HG02973 (cell line): ENCODE measurements around the gene PKHD1.

Source experiments
- ATAC-seq: cut with Tn5 transposase; IDR thresholded peaks from one replicate; pipeline ENCODE4 v1.9.1; 2021; ENCODE audit warnings: moderate library complexity; ENCODE audit not compliant: unreplicated experiment

Gene PKHD1

DNA sequence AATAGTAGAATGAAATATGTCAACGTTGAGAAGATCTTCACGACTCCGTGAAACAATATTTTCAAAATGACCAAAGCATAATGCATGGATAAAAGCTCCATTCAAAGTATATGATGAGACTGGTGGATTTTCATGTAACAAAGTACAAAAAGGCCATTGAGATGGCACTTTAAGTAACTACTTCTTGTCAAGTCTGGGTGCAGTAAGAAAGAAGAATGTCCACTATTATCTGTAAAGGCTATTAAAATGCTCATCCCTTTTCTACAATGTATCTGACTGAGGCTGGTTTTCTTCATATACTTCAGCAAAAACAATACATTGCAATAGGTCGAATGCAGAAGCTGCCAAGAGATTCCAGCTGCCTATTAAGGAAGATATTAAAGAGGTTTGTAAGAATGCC, 457.4 kb downstream of the PKHD1 start:
- ATAC-seq: no peak

GRCh38 chr6:51626391-51626790, 461.0 kb downstream of the PKHD1 start:
- no peak for ATAC-seq

- no peak for ATAC-seq
Measured at GRCh38 chr6:51625566-51625965, 461.8 kb downstream of the PKHD1 start.

- ATAC-seq: no peak
Measured at GRCh38 chr6:51620971-51621370, 466.4 kb downstream of the PKHD1 start.

- ATAC-seq: no peak
Measured at GRCh38 chr6:51619042-51619799, 468.2 kb downstream of the PKHD1 start.

DNA sequence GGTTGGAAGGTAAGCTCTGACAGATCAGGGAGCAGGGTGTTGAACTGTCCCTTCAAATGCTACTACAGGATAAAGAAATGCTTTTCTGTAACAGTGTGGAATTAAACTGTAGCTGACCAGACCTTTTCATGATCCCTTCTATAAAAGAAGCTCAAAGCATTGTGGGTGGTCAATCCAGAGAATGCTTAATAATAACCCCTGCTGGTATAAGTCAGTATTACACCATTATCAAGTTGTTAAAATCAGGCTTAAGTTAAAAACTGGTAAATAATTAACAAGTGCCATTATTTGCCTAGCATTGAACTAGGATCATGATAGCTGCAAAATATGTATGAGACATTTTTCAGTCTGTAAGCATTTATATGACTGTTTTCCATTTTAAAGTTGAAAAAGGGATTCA, 468.9 kb downstream of the PKHD1 start:
- ATAC-seq: peak; percentile 66

GRCh38 chr6:51617751-51618150, 469.7 kb downstream of the PKHD1 start:
- ATAC-seq: no peak

DNA sequence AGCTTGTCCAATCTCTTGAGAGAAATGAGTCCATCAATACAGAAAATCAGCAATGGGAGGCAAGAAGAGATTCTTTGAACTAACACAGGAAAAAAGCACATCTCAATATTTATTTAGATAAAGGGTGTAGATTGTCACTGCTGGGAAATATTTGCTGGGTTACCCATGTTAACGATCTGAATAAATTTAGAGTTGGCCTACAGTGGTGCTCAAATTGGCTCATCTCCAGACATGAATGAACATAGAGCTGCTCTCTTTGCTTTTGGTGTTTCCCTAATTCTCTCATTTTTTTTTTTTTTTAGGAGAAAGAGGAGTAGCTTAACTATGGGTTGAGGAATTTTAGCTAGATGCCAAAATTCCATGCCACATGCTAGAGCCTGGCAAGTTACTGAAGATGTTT, 471.2 kb downstream of the PKHD1 start:
- no peak for ATAC-seq

- ATAC-seq: no peak
Measured at GRCh38 chr6:51614725-51615124, 472.7 kb downstream of the PKHD1 start.

DNA sequence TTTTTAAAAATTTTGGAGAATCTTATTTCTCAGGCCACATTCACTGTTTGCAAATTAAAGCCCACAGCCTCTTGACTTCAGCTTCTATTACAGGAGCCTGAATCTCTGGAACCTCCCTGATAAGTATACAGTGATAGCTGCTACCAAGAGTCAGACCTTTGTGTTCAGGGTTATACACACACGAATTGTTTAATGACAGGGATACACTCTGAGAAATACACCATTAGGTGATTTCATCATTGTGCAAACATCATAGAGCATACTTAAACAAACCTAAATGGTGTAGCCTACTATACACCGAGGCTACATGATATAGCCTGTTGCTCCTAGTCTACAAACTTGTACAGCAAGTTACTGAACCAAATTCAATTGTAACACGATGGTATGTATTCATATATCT, 473.9 kb downstream of the PKHD1 start:
- no peak for ATAC-seq

DNA sequence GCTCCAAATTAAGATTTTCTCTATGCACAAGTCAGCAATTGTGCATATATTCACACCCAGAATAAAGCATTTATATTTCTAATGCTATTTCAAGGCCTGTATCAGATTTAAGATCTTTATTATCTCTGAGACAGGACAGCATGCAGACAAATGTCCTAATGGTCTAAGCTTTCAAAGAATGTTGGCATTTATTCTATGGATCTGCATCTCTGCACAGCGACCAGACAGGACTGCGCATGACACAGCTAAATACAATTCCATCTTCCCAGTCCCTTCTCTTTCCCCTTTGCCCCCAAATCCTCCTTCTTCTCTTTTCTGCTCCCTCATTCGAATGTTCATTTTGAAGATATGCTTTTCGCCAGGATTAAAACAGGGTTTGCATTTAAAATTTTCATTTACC, 478.5 kb downstream of the PKHD1 start:
- no peak for ATAC-seq

DNA sequence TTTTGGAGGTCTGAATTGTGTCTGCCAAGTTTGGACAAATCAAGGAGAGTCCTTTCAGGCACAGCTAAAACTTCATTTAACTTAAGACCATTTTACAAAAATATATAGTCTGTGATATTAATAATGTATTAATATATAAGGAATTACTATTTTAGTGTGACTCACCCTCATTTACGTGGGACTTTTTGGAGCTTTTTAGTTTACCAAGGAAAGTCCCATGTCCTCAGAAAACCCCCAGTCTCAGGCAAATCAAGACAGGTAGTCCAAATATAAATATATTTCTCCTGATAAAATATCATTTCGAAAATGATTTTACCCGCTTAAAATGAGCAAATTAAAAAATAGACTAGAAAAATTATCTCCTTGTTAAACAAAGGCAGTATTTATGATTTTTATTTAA, 479.0 kb downstream of the PKHD1 start:
- ATAC-seq: no peak

GRCh38 chr6:51600514-51600913, 486.9 kb downstream of the PKHD1 start:
- ATAC-seq: no peak

DNA sequence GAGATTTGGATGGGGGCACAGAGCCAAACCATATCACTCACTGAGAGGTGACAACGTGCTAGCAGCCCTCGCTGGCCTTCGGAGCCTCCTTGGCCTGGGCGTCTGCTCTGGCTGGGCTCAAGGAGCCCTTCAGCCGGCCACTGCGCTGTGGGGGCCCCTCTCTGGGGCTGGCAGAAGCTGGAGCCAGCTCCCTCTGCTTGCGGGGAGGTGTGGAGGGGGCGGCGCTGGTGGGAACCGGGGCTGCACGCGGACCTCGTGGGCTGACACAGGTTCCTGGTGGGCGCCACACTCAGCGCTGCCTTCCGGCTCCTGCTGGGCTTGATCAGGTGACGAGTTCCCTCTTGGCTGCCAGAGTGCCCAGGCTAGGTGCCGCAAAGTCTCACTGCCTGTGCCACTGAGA, 489.2 kb downstream of the PKHD1 start:
- ATAC-seq: no peak

DNA sequence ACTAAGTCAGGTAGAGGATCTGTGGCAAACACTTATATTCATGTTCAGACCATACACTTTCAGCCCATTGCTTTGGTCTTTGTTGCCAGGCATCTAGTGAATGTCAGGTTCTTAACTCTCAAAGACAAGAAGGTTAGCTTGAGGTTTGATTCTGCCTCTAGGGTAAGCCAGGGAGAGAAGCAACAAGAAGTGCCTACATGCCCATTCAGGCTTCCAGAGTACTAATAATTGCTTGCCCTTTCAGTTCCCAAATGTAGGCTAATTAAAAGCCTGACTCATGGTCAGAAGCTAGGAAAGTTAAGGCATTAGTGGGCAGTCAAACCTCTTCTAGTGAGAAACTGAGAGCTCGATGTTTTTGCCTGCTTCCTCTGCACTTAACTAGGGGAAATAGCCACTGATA, 492.4 kb downstream of the PKHD1 start:
- no peak for ATAC-seq

DNA sequence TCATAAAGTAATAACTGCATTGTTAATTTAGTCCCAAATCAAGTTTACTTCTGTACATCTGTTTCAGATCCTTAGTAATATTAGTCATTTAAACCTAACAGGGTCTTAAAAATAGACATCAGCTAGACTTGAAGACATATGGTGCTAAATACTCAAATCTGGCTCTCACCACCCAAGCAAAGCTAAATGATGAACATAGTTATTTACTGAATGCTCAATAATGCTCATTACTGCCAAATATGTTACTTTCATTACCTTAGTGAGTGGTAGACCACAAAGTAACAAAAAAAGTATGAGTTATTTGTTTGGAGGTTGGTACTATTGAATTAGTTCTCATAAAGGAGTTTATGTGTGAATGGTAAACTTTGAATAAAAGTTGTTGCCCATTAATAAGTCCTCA, 502.1 kb downstream of the PKHD1 start:
- peak; percentile 55 for ATAC-seq

DNA sequence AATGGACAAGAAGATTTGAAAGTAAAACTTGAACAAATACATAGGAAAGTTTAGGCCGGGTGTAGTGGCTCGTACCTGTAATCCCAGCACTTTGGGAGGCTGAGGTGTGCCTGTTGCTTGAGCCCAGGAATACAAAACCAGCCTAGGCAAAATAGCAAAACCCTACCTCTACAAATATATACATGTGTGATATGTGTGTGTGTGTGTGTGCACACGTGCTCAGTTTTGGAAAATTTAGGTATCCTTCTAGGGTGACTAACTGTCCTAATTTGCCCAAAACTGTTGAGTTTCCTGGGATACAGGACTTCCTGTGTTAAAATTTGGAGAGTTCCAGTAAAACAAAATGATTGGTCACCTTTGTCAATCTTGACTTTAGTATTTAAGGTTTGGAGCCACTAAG, 503.2 kb downstream of the PKHD1 start:
- no peak for ATAC-seq

DNA sequence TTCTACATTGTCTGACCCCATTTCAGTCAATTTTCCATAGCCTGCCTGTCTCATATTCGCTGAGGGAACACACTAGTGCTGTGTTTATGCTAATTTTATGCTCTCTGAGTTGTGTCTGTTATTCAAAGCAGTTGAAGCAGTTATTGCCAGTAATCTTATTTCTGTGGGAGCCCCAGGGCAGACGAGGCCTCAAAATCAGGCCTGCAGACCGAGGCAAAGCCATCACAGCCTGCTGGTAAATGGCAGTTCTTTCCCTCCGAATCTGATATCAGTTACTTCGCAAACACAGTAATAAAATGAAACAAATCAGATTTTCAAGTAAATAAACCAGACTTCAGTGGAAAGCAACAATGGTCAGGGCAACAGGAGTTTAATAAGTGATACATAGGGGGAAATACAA, 508.4 kb downstream of the PKHD1 start:
- no peak for ATAC-seq

DNA sequence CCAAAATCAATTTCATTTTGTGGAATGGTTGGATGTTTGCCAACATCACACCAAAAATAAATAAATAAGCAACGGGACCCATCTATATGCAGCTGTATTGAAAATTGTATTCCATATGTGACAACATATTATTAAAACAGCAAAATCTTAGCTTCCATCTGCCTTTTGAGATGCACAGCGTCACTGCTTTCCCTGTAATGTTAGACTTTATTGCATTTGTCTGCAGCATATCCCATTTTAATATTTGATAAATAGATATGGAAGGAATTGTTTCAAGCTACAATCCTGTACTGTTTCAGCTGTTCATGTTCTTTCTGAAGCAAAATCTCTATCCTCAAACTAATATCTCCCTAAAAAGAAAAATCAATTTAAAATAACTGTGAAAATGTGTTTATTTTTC, 509.1 kb downstream of the PKHD1 start:
- no peak for ATAC-seq

- no peak for ATAC-seq
Measured at GRCh38 chr6:51574040-51574439, 513.4 kb downstream of the PKHD1 start.

GRCh38 chr6:51571168-51571567, 516.2 kb downstream of the PKHD1 start:
- no peak for ATAC-seq

GRCh38 chr6:51570168-51570921, 517.1 kb downstream of the PKHD1 start:
- no peak for ATAC-seq

DNA sequence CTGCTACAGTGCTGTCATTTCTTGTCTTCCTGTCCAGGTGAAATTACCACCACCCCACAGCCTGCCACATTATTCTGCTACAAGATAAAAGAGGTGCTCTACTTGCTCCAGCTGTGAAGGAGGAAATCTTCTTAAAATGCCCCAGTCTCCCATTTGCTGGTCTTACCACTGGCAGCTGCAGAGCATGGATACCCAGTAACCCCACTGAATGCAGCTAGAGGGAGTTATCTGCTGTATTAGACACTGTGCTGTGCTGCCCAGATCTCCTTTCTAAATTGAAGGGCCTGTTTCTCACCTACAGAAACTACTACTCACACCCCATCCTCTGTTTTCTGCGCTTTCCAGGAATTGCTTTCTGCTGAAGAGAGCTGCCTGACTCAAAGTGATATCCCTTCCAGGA, 517.8 kb downstream of the PKHD1 start:
- no peak for ATAC-seq
